Measurements from ENCODE around the gene LMO7. TPM values are rescaled to one million over a fixed set of nuclear protein-coding genes. Genes with fewer than 3 reads are reported as not detected.
"Not testable (repeated sequence)": the region's sequence is repeated elsewhere in the genome, so short reads cannot be mapped to it uniquely, and the experiment has no call there.

The LMO7 gene
- total and polyA plus RNA-seq, 2 experiments from 2014 or later, result 139 to 232 TPM

- TF ChIP-seq CTCF (IDR thresholded peaks at IDR 0.05; ENCODE audit: low read depth, low read length), result no peak
- H3K4me1 ChIP-seq (ENCODE audit: low read depth), result no peaks in the 10 kb centered on the region
- no peak overlapping the region for H3K4me3 ChIP-seq
- no peaks in the 10 kb centered on the region for H3K27me3 ChIP-seq
- DNase-seq (ENCODE audit: low read depth in 1 of 2, low spot score in 1 of 2), result no peak
- no peaks in the 10 kb centered on the region for H3K36me3 ChIP-seq
- no peak overlapping the region for H3K27ac ChIP-seq
- no peaks in the 10 kb centered on the region for H3K9me3 ChIP-seq (ENCODE audit: low read depth)
These were observed 33.6 kb downstream of the LMO7 start for GRCh38 chr13:75669706-75670105.

- no peak for DNase-seq (ENCODE audit: low read depth in 1 of 2, low spot score in 1 of 2)
- no peaks in the 10 kb centered on the region for H3K4me1 ChIP-seq (ENCODE audit: low read depth)
- no peak overlapping the region for H3K27ac ChIP-seq
- H3K4me3 ChIP-seq, result no peak overlapping the region
- H3K36me3 ChIP-seq, result no peaks in the 10 kb centered on the region
- TF ChIP-seq CTCF (IDR thresholded peaks at IDR 0.05; ENCODE audit: low read depth, low read length), result no peak
- H3K27me3 ChIP-seq, result no peaks in the 10 kb centered on the region
- H3K9me3 ChIP-seq (ENCODE audit: low read depth), result no peaks in the 10 kb centered on the region
These were observed 34.4 kb downstream of the LMO7 start for GRCh38 chr13:75670496-75670895.

GRCh38 chr13:75675421-75675820 lies 39.3 kb downstream of the LMO7 start:
- DNase-seq (ENCODE audit: low read depth in 1 of 2, low spot score in 1 of 2), result no peak
- Histone ChIP-seq H3K4me3 (no peak overlapping the region), H3K27me3 (no peaks in the 10 kb centered on the region), H3K4me1 (ENCODE audit: low read depth) (no peaks in the 10 kb centered on the region), H3K36me3 (no peaks in the 10 kb centered on the region), H3K27ac (no peak overlapping the region), H3K9me3 (ENCODE audit: low read depth) (no peaks in the 10 kb centered on the region)
- TF ChIP-seq CTCF (IDR thresholded peaks at IDR 0.05; ENCODE audit: low read depth, low read length), result no peak

- DNase-seq (ENCODE audit: low read depth in 1 of 2, low spot score in 1 of 2), result no peak
- no peaks in the 10 kb centered on the region for H3K9me3 ChIP-seq (ENCODE audit: low read depth)
- no peak for TF ChIP-seq CTCF (IDR thresholded peaks at IDR 0.05; ENCODE audit: low read depth, low read length)
These were observed 43.3 kb downstream of the LMO7 start for GRCh38 chr13:75679459-75679858.

GRCh38 chr13:75680251-75680650 lies 44.1 kb downstream of the LMO7 start:
- H3K9me3 ChIP-seq (ENCODE audit: low read depth); H3K36me3 ChIP-seq; H3K27ac ChIP-seq; DNase-seq (ENCODE audit: low read depth in 1 of 2, low spot score in 1 of 2); H3K4me3 ChIP-seq; H3K4me1 ChIP-seq (ENCODE audit: low read depth); H3K27me3 ChIP-seq: not testable (repeated sequence)

More at GRCh38 chr13:75679459-75679858, 43.3 kb downstream of the LMO7 start:
- no peaks in the 10 kb centered on the region for H3K4me1 ChIP-seq (ENCODE audit: low read depth)
- no peak overlapping the region for H3K27ac ChIP-seq
- no peaks in the 10 kb centered on the region for H3K36me3 ChIP-seq
- H3K4me3 ChIP-seq, result no peak overlapping the region
- no peaks in the 10 kb centered on the region for H3K27me3 ChIP-seq

GRCh38 chr13:75682326-75682725 lies 46.2 kb downstream of the LMO7 start:
- Histone ChIP-seq H3K4me3 (no peak overlapping the region), H3K4me1 (ENCODE audit: low read depth) (no peaks in the 10 kb centered on the region), H3K27ac (no peak overlapping the region), H3K36me3 (no peaks in the 10 kb centered on the region), H3K27me3 (no peaks in the 10 kb centered on the region), H3K9me3 (ENCODE audit: low read depth) (no peaks in the 10 kb centered on the region)
- no peak for DNase-seq (ENCODE audit: low read depth in 1 of 2, low spot score in 1 of 2)
- TF ChIP-seq CTCF (IDR thresholded peaks at IDR 0.05; ENCODE audit: low read depth, low read length), result no peak

Data from cardiac muscle cell (in vitro differentiated cells and primary cell).